SK-N-SH treated with all-trans-retinoic acid at 6 μM for 48 hours (cell line): Measurements from ENCODE around the gene MNS1.

ENCODE experiments used
- ATAC-seq: fragments of 200-7000 bp; cut with Tn5 transposase; 3 replicates; pipeline ENCODE4 v1.9.1; 2020; ENCODE audit warnings: mild to moderate bottlenecking, moderate library complexity
- ARNTL ChIP-seq: fragments of 450-650 bp; formaldehyde crosslinking; IDR thresholded peaks from 2 replicates; pipeline ENCODE4 v1.5.0; 2020; ENCODE audit warnings: low read depth, mild to moderate bottlenecking, moderate library complexity, borderline replicate concordance
- BACH2 ChIP-seq: fragments of 250-450 bp; sonication (Bioruptor Pico); IDR thresholded peaks from 2 replicates; pipeline ENCODE4 v1.9.0; 2021; ENCODE audit warnings: mild to moderate bottlenecking, borderline replicate concordance
- CREB5 ChIP-seq: fragments of 250-450 bp; sonication (Bioruptor Pico); IDR thresholded peaks from 2 replicates; pipeline ENCODE4 v1.5.1; 2020; ENCODE audit warnings: low read depth, mild to moderate bottlenecking, moderate library complexity
- CSDC2 ChIP-seq: fragments of 250-450 bp; sonication (Bioruptor Pico); IDR thresholded peaks from 2 replicates; pipeline ENCODE4 v1.5.0; 2020; ENCODE audit warnings: mild to moderate bottlenecking, moderate library complexity
- ESRRG ChIP-seq: fragments of 250-450 bp; sonication (Bioruptor Pico); IDR thresholded peaks from 2 replicates; pipeline ENCODE4 v1.6.1; 2021; ENCODE audit warnings: mild to moderate bottlenecking
- GLIS3 ChIP-seq: fragments of 250-450 bp; sonication (Bioruptor Pico); IDR thresholded peaks from 2 replicates; pipeline ENCODE4 v1.5.0; 2020; ENCODE audit warnings: mild to moderate bottlenecking, moderate library complexity
- ISL1 ChIP-seq: fragments of 250-450 bp; sonication (Bioruptor Pico); IDR thresholded peaks from 2 replicates; pipeline ENCODE4 v2.1.2; 2022; ENCODE audit warnings: mild to moderate bottlenecking, moderate library complexity
- OSR1 ChIP-seq: fragments of 250-450 bp; sonication (Bioruptor Pico); IDR thresholded peaks from 2 replicates; pipeline ENCODE4 v1.8.0; 2022; ENCODE audit warnings: moderate library complexity, mild to moderate bottlenecking, inconsistent platforms
- POU6F1 ChIP-seq: fragments of 250-450 bp; sonication (Bioruptor Pico); IDR thresholded peaks from 2 replicates; pipeline ENCODE4 v1.8.0; 2021; ENCODE audit warnings: low read depth, mild to moderate bottlenecking, moderate library complexity, borderline replicate concordance
- PPARA ChIP-seq: fragments of 250-450 bp; sonication (Bioruptor Pico); IDR thresholded peaks from 2 replicates; pipeline ENCODE4 v1.5.0; 2020; ENCODE audit warnings: mild to moderate bottlenecking, borderline replicate concordance
- RARB ChIP-seq: fragments of 250-450 bp; sonication (Bioruptor Pico); IDR thresholded peaks from 2 replicates; pipeline ENCODE4 v1.8.0; 2021; ENCODE audit warnings: mild to moderate bottlenecking, moderate library complexity
- SNAI2 ChIP-seq: fragments of 250-450 bp; sonication (Bioruptor Pico); IDR thresholded peaks from 2 replicates; pipeline ENCODE4 v1.5.0; 2020; ENCODE audit warnings: mild to moderate bottlenecking, moderate library complexity
- TCF4 ChIP-seq: fragments of 250-450 bp; sonication (Bioruptor Pico); IDR thresholded peaks from 2 replicates; pipeline ENCODE4 v1.8.0; 2021; ENCODE audit warnings: mild to moderate bottlenecking, moderate library complexity, borderline replicate concordance
- TOX ChIP-seq: fragments of 250-450 bp; sonication (Bioruptor Pico); IDR thresholded peaks from 2 replicates; pipeline ENCODE4 v1.8.0; 2021; ENCODE audit warnings: mild to moderate bottlenecking, moderate library complexity, borderline replicate concordance
- ZC3H10 ChIP-seq: fragments of 250-450 bp; sonication (Bioruptor Pico); IDR thresholded peaks from 2 replicates; pipeline ENCODE4 v1.5.1; 2021; ENCODE audit warnings: mild to moderate bottlenecking, moderate library complexity
- ZFP3 ChIP-seq: fragments of 250-450 bp; sonication (Bioruptor Pico); IDR thresholded peaks from 2 replicates; pipeline ENCODE4 v1.5.0; 2020; ENCODE audit warnings: mild to moderate bottlenecking, moderate library complexity
- ZFP30 ChIP-seq: fragments of 450-650 bp; formaldehyde crosslinking; IDR thresholded peaks from 2 replicates; pipeline ENCODE4 v1.5.0; 2022; ENCODE audit warnings: mild to moderate bottlenecking, moderate library complexity
- ZNF565 ChIP-seq: fragments of 450-650 bp; formaldehyde crosslinking; conservative IDR thresholded peaks from 2 replicates; pipeline ENCODE4 v1.5.0; 2020; ENCODE audit warnings: low read depth, mild to moderate bottlenecking, moderate library complexity
- ZNF70 ChIP-seq: fragments of 450-650 bp; formaldehyde crosslinking; IDR thresholded peaks from 2 replicates; pipeline ENCODE4 v1.5.0; 2020; ENCODE audit warnings: mild to moderate bottlenecking, moderate library complexity
- ZNF8 ChIP-seq: fragments of 450-650 bp; formaldehyde crosslinking; IDR thresholded peaks from 2 replicates; pipeline ENCODE4 v1.5.0; 2020; ENCODE audit warnings: mild to moderate bottlenecking, moderate library complexity
- TF ChIP-seq, protein P1 (sequence below): fragments of 250-450 bp; sonication (Bioruptor Pico); IDR thresholded peaks from 2 replicates; pipeline ENCODE4 v1.5.1; 2021; ENCODE audit warnings: mild to moderate bottlenecking, moderate library complexity
- TF ChIP-seq, protein P2 (sequence below): fragments of 250-450 bp; sonication (Bioruptor Pico); IDR thresholded peaks from 2 replicates; pipeline ENCODE4 v1.8.0; 2020; ENCODE audit warnings: mild to moderate bottlenecking, moderate library complexity, borderline replicate concordance

The MNS1 gene

GRCh38 chr15:56495053-56495452 lies 30.1 kb upstream of the MNS1 start:
- ATAC-seq = no peak
- TF ChIP-seq ESRRG (CRISPR knock-in tag) = no peak
- TF ChIP-seq PPARA (CRISPR knock-in tag) = no peak
- TF ChIP-seq ZNF8 (CRISPR knock-in tag) = no peak
- TF ChIP-seq CSDC2 (CRISPR knock-in tag) = no peak
- TF ChIP-seq ISL1 (CRISPR knock-in tag) = no peak
- TF ChIP-seq ZFP3 (CRISPR knock-in tag) = no peak

DNA sequence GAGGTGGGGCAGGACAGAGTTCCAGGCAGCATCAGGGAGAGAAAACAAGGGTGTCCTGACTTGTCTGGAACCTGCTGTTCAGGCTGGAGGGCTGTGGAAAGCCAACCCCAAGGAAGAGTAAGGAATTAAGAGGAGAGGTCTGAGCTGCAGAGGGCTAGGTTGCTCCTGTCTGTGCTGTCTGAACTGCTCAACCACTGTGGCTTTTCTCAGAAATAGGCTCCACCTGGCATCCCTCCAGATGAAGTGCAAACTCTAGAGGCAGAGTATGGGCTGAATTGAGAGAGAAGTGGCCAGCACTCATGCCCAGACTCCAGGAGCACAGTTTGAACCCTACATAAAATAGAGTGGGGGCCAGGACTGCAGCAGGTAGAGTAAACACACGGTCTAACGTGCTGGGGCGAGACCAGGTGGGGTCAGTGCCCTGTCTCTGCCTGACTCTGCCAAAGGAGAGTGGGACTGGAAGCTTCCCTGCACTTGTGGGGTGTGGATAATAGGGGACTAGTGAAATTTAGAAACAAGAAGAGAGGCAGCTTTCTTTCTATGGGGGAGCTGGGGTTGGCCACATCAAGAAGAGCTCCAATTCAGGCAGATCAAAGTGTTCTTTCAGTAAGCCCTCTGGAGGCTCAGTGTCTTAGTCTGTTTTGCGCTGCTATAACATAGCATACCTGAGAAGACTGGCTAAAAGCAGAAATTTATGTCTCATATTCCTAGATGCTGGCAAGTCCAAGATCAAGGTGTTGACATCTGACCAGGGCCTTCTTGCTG lies 28.0 kb upstream of the MNS1 start:
- ATAC-seq = no peak
- TF ChIP-seq SNAI2 (CRISPR knock-in tag) (no peak), GLIS3 (CRISPR knock-in tag) (no peak), CREB5 (no peak), ZNF70 (CRISPR knock-in tag) (no peak), ESRRG (CRISPR knock-in tag) (no peak)

GRCh38 chr15:56492236-56492635 lies 27.3 kb upstream of the MNS1 start:
- ATAC-seq = no peak
- TF ChIP-seq ZNF70 (CRISPR knock-in tag) (no peak), GLIS3 (CRISPR knock-in tag) (no peak), TCF4 (no peak), ZFP3 (CRISPR knock-in tag) (no peak), SNAI2 (CRISPR knock-in tag) (no peak), ZNF8 (CRISPR knock-in tag) (no peak), POU6F1 (CRISPR knock-in tag) (no peak), RARB (CRISPR knock-in tag) (no peak), CREB5 (no peak)

DNA sequence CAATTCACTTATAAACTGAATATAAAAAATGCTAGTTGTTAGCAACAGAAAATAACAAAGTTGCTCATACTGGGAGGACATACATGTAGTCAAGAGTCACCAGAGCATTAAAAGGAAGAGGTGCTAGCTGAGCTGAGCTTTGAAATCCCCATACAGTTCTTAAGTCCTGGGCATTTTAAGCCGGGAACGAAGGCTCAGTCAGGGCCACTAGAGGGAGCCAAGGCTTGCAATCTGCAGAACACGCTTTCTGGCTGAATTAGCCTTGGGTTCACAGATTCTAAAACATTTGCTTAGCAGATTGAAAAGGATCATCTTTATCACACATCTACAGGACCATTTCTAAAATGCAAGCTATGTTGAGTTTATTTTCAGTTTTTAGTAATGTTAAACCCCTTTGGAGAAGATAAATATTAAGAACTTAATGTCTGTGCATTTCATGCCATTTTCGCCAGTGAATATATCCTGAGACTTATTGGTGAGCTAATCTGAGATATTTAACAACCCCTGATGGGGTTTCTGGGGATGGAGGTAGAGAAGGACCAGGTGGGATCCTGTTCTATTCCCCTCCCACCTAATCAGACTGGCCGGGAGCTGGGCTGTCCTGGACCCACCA lies 26.3 kb upstream of the MNS1 start:
- ATAC-seq = peak; percentile 97
- no peak for TF ChIP-seq OSR1 (CRISPR knock-in tag)
- TF ChIP-seq CREB5 = no peak
- no peak for TF ChIP-seq ISL1 (CRISPR knock-in tag)
- no peak for TF ChIP-seq TCF4
- TF ChIP-seq ARNTL (CRISPR knock-in tag) = no peak
- TF ChIP-seq ZNF565 (CRISPR knock-in tag) = no peak
- no peak for TF ChIP-seq TOX
- TF ChIP-seq, protein P1, sequence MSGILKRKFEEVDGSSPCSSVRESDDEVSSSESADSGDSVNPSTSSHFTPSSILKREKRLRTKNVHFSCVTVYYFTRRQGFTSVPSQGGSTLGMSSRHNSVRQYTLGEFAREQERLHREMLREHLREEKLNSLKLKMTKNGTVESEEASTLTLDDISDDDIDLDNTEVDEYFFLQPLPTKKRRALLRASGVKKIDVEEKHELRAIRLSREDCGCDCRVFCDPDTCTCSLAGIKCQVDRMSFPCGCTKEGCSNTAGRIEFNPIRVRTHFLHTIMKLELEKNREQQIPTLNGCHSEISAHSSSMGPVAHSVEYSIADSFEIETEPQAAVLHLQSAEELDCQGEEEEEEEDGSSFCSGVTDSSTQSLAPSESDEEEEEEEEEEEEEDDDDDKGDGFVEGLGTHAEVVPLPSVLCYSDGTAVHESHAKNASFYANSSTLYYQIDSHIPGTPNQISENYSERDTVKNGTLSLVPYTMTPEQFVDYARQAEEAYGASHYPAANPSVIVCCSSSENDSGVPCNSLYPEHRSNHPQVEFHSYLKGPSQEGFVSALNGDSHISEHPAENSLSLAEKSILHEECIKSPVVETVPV (CRISPR knock-in tag) = no peak
- TF ChIP-seq ZFP30 = no peak
- TF ChIP-seq CSDC2 (CRISPR knock-in tag) = no peak
- no peak for TF ChIP-seq ZC3H10
- no peak for TF ChIP-seq SNAI2 (CRISPR knock-in tag)
- no peak for TF ChIP-seq ZNF70 (CRISPR knock-in tag)
- no peak for TF ChIP-seq BACH2 (CRISPR knock-in tag)
- TF ChIP-seq, protein P2, sequence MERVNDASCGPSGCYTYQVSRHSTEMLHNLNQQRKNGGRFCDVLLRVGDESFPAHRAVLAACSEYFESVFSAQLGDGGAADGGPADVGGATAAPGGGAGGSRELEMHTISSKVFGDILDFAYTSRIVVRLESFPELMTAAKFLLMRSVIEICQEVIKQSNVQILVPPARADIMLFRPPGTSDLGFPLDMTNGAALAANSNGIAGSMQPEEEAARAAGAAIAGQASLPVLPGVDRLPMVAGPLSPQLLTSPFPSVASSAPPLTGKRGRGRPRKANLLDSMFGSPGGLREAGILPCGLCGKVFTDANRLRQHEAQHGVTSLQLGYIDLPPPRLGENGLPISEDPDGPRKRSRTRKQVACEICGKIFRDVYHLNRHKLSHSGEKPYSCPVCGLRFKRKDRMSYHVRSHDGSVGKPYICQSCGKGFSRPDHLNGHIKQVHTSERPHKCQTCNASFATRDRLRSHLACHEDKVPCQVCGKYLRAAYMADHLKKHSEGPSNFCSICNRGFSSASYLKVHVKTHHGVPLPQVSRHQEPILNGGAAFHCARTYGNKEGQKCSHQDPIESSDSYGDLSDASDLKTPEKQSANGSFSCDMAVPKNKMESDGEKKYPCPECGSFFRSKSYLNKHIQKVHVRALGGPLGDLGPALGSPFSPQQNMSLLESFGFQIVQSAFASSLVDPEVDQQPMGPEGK (CRISPR knock-in tag) = no peak
- no peak for TF ChIP-seq GLIS3 (CRISPR knock-in tag)
- no peak for TF ChIP-seq ESRRG (CRISPR knock-in tag)
- no peak for TF ChIP-seq RARB (CRISPR knock-in tag)
- no peak for TF ChIP-seq ZNF8 (CRISPR knock-in tag)
- TF ChIP-seq, all 23 proteins: peak for 0
